ENCODE measurements around the gene CMC4.

DNA sequence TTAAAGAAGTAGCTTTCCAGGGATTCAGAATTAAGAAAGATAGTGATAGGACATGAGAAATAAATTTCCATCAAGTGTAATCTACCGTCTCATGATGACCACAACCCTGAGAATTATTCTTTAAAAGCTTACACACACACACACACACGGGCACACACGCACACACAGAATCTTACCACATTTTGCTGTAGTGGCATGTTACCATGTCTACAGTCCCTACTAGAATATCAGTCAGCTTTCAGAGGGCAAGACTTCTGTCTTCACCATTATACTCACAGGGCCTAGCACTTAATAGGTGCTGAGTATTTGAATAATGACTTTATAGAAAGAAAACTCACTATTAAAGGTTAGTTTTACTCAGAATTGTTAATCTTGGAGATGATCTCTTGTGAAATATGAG is 15.4 kb downstream of the CMC4 start:
- TF ChIP-seq POLR2A (IDR thresholded peaks at IDR 0.05), result no peak
- TF ChIP-seq, protein P1, sequence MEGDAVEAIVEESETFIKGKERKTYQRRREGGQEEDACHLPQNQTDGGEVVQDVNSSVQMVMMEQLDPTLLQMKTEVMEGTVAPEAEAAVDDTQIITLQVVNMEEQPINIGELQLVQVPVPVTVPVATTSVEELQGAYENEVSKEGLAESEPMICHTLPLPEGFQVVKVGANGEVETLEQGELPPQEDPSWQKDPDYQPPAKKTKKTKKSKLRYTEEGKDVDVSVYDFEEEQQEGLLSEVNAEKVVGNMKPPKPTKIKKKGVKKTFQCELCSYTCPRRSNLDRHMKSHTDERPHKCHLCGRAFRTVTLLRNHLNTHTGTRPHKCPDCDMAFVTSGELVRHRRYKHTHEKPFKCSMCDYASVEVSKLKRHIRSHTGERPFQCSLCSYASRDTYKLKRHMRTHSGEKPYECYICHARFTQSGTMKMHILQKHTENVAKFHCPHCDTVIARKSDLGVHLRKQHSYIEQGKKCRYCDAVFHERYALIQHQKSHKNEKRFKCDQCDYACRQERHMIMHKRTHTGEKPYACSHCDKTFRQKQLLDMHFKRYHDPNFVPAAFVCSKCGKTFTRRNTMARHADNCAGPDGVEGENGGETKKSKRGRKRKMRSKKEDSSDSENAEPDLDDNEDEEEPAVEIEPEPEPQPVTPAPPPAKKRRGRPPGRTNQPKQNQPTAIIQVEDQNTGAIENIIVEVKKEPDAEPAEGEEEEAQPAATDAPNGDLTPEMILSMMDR (IDR thresholded peaks at IDR 0.05), result no peak

All from testis (tissue), 2 donors.